ENCODE results near the gene MTFR2. TPM values are rescaled to one million over a fixed set of nuclear protein-coding genes. Genes with fewer than 3 reads are reported as not detected.

The MTFR2 gene
- total RNA-seq, 1 donor from 2014 or later, result 5.7 TPM

DNA sequence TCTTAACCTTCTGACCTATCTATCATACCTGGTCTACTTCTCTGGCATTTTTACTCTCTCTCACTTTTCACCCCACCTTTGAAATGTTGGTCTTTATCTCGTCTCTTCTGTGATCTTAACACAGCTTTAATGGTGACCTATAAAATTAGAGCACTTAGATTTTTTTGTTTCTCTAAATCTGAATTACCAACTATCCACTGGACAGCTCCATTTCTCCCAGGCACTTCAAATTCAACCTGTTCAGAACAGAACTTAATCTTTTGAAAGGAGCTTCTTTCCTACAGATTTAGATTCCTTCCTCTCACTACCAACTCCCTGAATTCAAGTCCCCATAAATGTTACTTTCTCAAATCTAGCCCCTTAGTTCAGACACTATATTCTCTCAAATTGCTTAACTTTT is 15.0 kb upstream of the MTFR2 start:
- Mint-ChIP-seq H3K36me3 (ENCODE audit: low read depth) (peaks cover 25% of the 10 kb centered on the region), H3K27ac (ENCODE audit: unreplicated experiment) (no peak overlapping the region), H3K4me1 (no peaks in the 10 kb centered on the region), H3K9me3 (no peaks in the 10 kb centered on the region), H3K4me3 (no peak overlapping the region), H3K27me3 (ENCODE audit: low read depth) (no peaks in the 10 kb centered on the region)
- TF ChIP-seq, protein P1, sequence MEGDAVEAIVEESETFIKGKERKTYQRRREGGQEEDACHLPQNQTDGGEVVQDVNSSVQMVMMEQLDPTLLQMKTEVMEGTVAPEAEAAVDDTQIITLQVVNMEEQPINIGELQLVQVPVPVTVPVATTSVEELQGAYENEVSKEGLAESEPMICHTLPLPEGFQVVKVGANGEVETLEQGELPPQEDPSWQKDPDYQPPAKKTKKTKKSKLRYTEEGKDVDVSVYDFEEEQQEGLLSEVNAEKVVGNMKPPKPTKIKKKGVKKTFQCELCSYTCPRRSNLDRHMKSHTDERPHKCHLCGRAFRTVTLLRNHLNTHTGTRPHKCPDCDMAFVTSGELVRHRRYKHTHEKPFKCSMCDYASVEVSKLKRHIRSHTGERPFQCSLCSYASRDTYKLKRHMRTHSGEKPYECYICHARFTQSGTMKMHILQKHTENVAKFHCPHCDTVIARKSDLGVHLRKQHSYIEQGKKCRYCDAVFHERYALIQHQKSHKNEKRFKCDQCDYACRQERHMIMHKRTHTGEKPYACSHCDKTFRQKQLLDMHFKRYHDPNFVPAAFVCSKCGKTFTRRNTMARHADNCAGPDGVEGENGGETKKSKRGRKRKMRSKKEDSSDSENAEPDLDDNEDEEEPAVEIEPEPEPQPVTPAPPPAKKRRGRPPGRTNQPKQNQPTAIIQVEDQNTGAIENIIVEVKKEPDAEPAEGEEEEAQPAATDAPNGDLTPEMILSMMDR (conservative IDR thresholded peaks at IDR 0.05), result no peak
- DNase-seq (ENCODE audit: low read depth, low spot score), result no peak

DNA sequence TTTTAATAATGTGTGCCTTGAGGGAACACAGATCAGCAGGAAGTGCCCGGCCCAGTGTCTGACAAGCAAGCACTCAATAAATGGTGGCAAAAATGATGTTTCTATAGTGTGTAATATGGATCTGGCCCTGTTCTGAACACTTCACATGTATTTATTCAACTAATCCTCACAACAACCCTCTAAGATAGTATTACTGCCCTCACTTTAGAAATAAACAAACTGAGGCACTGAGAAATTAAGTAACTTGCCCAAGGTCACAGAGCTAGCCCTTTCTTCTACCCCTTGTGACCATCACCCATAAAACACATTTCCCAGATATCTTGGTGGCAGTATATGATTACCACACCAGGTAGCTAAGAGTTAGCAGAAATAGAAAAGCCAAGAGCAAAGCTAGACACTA is 12.8 kb upstream of the MTFR2 start:
- Mint-ChIP-seq H3K27me3 (ENCODE audit: low read depth) (no peaks in the 10 kb centered on the region), H3K9me3 (no peaks in the 10 kb centered on the region), H3K36me3 (ENCODE audit: low read depth) (peaks cover 22% of the 10 kb centered on the region)

DNA sequence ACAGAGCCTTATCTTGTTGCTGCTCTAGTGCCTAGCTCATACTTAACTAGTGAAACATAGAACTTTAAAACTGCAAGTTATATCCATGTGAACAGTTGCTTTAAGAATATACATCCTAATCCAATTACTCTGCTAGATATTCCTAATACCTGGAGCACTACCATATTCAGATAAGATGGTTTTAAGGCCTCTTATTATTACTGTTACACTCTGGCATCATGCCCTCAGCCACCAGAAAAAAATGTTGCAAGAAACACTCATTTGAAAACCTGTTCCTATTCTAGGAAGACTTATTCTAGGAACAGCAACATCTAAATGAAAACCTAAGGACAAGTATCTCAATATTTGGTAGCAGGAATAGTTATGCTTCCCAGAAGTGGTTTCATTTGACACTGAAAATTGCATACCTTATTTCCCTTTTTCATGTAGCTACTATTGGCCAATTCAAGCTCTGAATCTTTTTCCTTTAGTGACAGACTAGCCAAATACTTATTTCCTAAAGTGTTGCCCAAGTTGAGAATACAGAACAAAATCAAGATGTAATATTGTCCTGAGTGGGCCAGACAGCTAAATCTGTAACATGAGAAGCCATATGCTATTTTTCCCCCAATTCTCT is 4.8 kb upstream of the MTFR2 start:
- Mint-ChIP-seq H3K36me3 (ENCODE audit: low read depth) (no peaks in the 10 kb centered on the region), H3K27me3 (ENCODE audit: low read depth) (peaks cover 15% of the 10 kb centered on the region), H3K4me3 (no peak overlapping the region), H3K9me3 (no peaks in the 10 kb centered on the region), H3K27ac (ENCODE audit: unreplicated experiment) (no peak overlapping the region), H3K4me1 (peaks cover 14% of the 10 kb centered on the region)
- DNase-seq (ENCODE audit: low read depth, low spot score), result no peak
- TF ChIP-seq, protein P1 (conservative IDR thresholded peaks at IDR 0.05), result no peak

More for the DNA sequence above, 12.8 kb upstream of the MTFR2 start:
- TF ChIP-seq, protein P1 (conservative IDR thresholded peaks at IDR 0.05), result no peak
- Mint-ChIP-seq H3K27ac (ENCODE audit: unreplicated experiment) (no peak overlapping the region), H3K4me3 (no peak overlapping the region), H3K4me1 (no peaks in the 10 kb centered on the region)
- DNase-seq (ENCODE audit: low read depth, low spot score), result no peak

DNA sequence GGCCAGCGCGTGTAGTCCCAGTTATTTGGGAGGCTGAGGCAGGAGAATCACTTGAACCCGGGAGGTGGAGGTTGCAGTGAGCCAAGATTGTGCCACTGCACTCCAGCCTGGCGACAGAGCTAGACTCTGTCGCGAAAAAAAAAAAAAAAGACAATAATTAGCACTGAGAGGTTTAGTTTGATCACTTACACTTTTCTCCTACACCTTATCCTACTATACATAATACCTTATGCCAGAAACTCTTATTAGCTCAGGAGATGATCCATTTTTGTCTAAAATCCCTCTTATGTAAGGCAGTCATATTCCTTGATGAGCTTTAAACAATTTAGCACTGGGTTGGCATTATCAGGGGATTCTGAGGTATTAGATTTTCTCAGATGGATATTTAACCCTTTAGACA is 3.6 kb upstream of the MTFR2 start:
- Mint-ChIP-seq H3K27ac (ENCODE audit: unreplicated experiment) (no peak overlapping the region), H3K36me3 (ENCODE audit: low read depth) (no peaks in the 10 kb centered on the region), H3K4me1 (peaks cover 26% of the 10 kb centered on the region), H3K4me3 (peak overlapping the region; percentile 11), H3K27me3 (ENCODE audit: low read depth) (peaks cover 15% of the 10 kb centered on the region), H3K9me3 (no peaks in the 10 kb centered on the region)
- TF ChIP-seq, protein P1 (conservative IDR thresholded peaks at IDR 0.05), result no peak
- DNase-seq (ENCODE audit: low read depth, low spot score), result no peak

DNA sequence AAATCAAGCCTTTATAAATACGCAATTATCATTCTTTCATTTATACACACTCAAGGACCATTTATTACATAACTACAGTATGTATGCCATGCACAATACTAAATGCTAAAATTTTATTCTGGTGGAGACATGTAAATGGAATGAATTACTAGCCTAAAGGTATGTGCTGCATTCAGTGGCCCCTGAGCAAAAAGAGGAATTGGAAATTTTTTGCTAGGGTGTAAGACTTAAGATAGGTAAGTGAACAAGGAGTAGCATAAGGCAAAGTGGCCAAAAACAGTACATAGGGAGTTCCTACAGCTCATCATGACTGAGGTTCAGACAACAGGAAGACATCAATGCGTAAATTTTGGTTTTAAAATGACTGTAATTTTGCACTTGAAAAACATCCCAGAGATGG is 2.3 kb upstream of the MTFR2 start:
- no peaks in the 10 kb centered on the region for H3K36me3 Mint-ChIP-seq (ENCODE audit: low read depth)
- no peak overlapping the region for H3K27ac Mint-ChIP-seq (ENCODE audit: unreplicated experiment)
- no peak for DNase-seq (ENCODE audit: low read depth, low spot score)
- peaks cover 15% of the 10 kb centered on the region for H3K27me3 Mint-ChIP-seq (ENCODE audit: low read depth)
- peak overlapping the region; percentile 53 for H3K4me3 Mint-ChIP-seq
- H3K9me3 Mint-ChIP-seq, result no peaks in the 10 kb centered on the region
- peaks cover 27% of the 10 kb centered on the region for H3K4me1 Mint-ChIP-seq
- TF ChIP-seq, protein P1 (conservative IDR thresholded peaks at IDR 0.05), result no peak
